ENCODE results near the gene TCEA3. TPM values are rescaled to one million over a fixed set of nuclear protein-coding genes. Genes with fewer than 3 reads are reported as not detected.

TCEA3 gene
- total RNA-seq, 3 donors from 2014 or later: 95.7 to 200 (median 125) TPM

GRCh38 chr1:23407016-23407630, 17.4 kb downstream of the TCEA3 start:
- DNase-seq (no peak), ATAC-seq (no peak)
- H3K9me3 ChIP-seq: no peaks in the 10 kb centered on the region
- no peaks in the 10 kb centered on the region for H3K36me3 ChIP-seq (ENCODE audit: low read depth)
- no peak for TF ChIP-seq CTCF (IDR thresholded peaks at IDR 0.05)
- H3K4me3 ChIP-seq: no peak overlapping the region
- peaks cover 27% of the 10 kb centered on the region for H3K4me1 ChIP-seq (ENCODE audit: low read depth)
- intact Hi-C loops (cut with DNase I, micrococcal nuclease): no loop called here

GRCh38 chr1:23405946-23406345, 18.6 kb downstream of the TCEA3 start:
- intact Hi-C loops (cut with DNase I, micrococcal nuclease): no loop called here
- ATAC-seq: no peak
- DNase-seq: no peak
- H3K9me3 ChIP-seq: no peaks in the 10 kb centered on the region
- H3K4me3 ChIP-seq: no peak overlapping the region
- TF ChIP-seq CTCF (IDR thresholded peaks at IDR 0.05): no peak
- peaks cover 27% of the 10 kb centered on the region for H3K4me1 ChIP-seq (ENCODE audit: low read depth)
- no peaks in the 10 kb centered on the region for H3K36me3 ChIP-seq (ENCODE audit: low read depth)

GRCh38 chr1:23403735-23404486, 20.6 kb downstream of the TCEA3 start:
- H3K4me1 ChIP-seq (ENCODE audit: low read depth): peaks cover 27% of the 10 kb centered on the region
- peak; percentile 89 to 95 (median 95) for DNase-seq

GRCh38 chr1:23403355-23403734, 21.2 kb downstream of the TCEA3 start:
- intact Hi-C loops (cut with DNase I, micrococcal nuclease): no loop called here
- no peak for TF ChIP-seq CTCF (IDR thresholded peaks at IDR 0.05)

More at GRCh38 chr1:23403735-23404486, 20.6 kb downstream of the TCEA3 start:
- Histone ChIP-seq H3K36me3 (ENCODE audit: low read depth) (no peaks in the 10 kb centered on the region), H3K4me3 (no peak overlapping the region), H3K9me3 (no peaks in the 10 kb centered on the region)
- intact Hi-C loops (cut with DNase I, micrococcal nuclease): no loop called here
- peak; percentile 95 for TF ChIP-seq CTCF (IDR thresholded peaks at IDR 0.05)
- ATAC-seq: peak; percentile 90

GRCh38 chr1:23403038-23403336, 21.6 kb downstream of the TCEA3 start:
- TF ChIP-seq CTCF (IDR thresholded peaks at IDR 0.05): no peak
- no peaks in the 10 kb centered on the region for H3K9me3 ChIP-seq
- intact Hi-C loops (cut with DNase I, micrococcal nuclease): no loop called here
- ATAC-seq: peak; percentile 43
- H3K4me3 ChIP-seq: no peak overlapping the region
- peaks cover 27% of the 10 kb centered on the region for H3K4me1 ChIP-seq (ENCODE audit: low read depth)
- no peak for DNase-seq
- H3K36me3 ChIP-seq (ENCODE audit: low read depth): no peaks in the 10 kb centered on the region

More at GRCh38 chr1:23403355-23403734, 21.2 kb downstream of the TCEA3 start:
- Histone ChIP-seq H3K36me3 (ENCODE audit: low read depth) (no peaks in the 10 kb centered on the region), H3K4me3 (no peak overlapping the region), H3K4me1 (ENCODE audit: low read depth) (peaks cover 27% of the 10 kb centered on the region), H3K9me3 (no peaks in the 10 kb centered on the region)
- no peak for ATAC-seq
- no peak for DNase-seq
